ENCODE data around the gene ADAMTSL2. TPM values are rescaled to one million over a fixed set of nuclear protein-coding genes. Genes with fewer than 3 reads are reported as not detected.

ADAMTSL2 gene
- total and polyA plus RNA-seq, 2 donors (not counting 1 experiment from before 2014, with no cell fraction given) = under 0.01 to 0.09 TPM

DNA sequence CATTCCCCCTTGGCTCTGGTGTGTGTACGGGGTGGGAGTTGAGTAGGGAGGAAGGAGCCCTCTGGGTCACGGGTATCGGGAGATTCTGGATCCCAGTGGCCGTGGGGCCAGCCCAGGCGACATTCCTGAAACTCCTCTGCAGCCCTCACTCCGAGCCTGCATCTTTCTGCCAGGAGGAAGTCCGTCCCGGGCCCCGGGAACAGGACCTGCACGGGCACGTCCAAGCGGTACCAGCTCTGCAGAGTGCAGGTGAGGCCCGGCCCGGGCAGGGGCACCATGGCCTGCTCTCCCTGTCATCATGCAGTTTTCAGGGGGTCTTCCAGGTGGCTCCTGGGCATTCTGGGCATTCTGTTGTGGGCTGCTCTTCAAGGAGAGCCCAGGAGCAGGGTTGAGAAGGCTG is 3.7 kb downstream of the ADAMTSL2 start:
- H3K4me3 ChIP-seq (replicated peaks in 1 of 4; ENCODE audit: control extremely low read depth in 1 of 4, insufficient read depth in 1 of 4, low read depth in 3 of 4, low read length in 4 of 4) = no peak overlapping the region
- no peak for TF ChIP-seq EZH2 (IDR thresholded peaks at IDR 0.05; ENCODE audit: low read length, missing control alignments)
- TF ChIP-seq, protein P1, sequence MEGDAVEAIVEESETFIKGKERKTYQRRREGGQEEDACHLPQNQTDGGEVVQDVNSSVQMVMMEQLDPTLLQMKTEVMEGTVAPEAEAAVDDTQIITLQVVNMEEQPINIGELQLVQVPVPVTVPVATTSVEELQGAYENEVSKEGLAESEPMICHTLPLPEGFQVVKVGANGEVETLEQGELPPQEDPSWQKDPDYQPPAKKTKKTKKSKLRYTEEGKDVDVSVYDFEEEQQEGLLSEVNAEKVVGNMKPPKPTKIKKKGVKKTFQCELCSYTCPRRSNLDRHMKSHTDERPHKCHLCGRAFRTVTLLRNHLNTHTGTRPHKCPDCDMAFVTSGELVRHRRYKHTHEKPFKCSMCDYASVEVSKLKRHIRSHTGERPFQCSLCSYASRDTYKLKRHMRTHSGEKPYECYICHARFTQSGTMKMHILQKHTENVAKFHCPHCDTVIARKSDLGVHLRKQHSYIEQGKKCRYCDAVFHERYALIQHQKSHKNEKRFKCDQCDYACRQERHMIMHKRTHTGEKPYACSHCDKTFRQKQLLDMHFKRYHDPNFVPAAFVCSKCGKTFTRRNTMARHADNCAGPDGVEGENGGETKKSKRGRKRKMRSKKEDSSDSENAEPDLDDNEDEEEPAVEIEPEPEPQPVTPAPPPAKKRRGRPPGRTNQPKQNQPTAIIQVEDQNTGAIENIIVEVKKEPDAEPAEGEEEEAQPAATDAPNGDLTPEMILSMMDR (conservative IDR thresholded peaks at IDR 0.05 in 1 of 2, IDR thresholded peaks at IDR 0.05 in 1 of 2; ENCODE audit: low read depth in 1 of 2, low read length in 2 of 2) = no peak

DNA sequence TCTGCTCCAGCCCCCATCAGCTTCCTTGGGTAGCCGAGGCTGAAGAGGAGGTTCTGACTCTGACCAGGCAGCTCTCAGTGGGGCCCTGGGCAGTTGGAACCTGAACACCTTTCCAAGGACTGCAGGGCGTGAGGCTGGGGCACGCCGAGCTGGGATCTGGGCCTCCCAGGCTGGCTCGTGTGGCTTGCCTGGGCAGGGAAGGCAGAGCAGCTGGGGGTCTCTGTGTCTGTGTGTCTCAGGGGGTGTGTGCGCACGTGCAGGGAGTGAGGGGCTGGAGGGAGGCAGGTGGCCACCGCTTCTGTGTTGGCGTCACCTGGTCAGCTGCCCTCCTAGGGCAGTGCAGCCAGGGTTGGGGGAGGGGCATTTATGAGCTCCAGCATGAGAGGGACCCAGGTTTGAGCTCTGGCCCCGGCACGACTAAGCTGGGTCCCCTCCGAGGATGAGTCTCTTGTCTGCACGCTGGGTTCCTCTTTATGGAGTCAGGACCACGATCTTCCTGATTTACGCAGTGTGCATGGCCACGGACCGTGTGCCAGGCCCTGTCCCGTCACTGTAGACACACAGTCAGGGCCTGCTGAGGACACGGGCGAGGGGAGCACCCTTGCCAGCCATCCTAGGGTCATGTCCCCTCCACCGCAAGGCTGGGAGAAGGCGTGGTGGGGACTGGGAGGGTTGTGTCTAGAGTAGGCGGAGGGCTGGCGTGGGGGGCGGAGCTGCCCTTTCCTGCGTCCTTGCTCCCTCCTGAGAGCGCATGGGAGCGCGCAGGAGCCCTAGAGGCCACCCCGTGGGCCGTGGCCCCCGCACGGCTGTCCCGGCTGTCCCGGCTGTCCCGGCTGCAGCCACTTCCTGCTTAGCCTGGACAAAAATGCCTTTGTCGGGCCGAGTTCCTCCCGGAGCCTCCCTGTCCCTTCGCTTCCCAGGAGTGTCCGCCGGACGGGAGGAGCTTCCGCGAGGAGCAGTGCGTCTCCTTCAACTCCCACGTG is 4.6 kb downstream of the ADAMTSL2 start:
- peak overlapping the region; percentile 20 for H2AFZ ChIP-seq (ENCODE audit: low read length)
- H3K9ac ChIP-seq (ENCODE audit: insufficient read depth, low read length) = no peak overlapping the region
- no peaks in the 10 kb centered on the region for H4K20me1 ChIP-seq (ENCODE audit: control insufficient read depth, extremely low read depth, insufficient read depth, low read length)
- no peak for TF ChIP-seq EZH2 (IDR thresholded peaks at IDR 0.05; ENCODE audit: low read length, missing control alignments)
- TF ChIP-seq, protein P1 (conservative IDR thresholded peaks at IDR 0.05 in 1 of 2, IDR thresholded peaks at IDR 0.05 in 1 of 2; ENCODE audit: low read depth in 1 of 2, low read length in 2 of 2) = no peak
- H3K4me3 ChIP-seq (replicated peaks in 1 of 4; ENCODE audit: control extremely low read depth in 1 of 4, insufficient read depth in 1 of 4, low read depth in 3 of 4, low read length in 4 of 4) = no peak overlapping the region
- peaks cover 4% of the 10 kb centered on the region for H3K4me1 ChIP-seq (ENCODE audit: control insufficient read depth, extremely low read depth, insufficient read depth, low read length)
- no peak overlapping the region for H3K4me2 ChIP-seq (ENCODE audit: extremely low read depth, insufficient read depth, low read length)
- no peaks in the 10 kb centered on the region for H3K9me3 ChIP-seq (ENCODE audit: control insufficient read depth, insufficient read depth, low read depth, low read length)
- peaks cover 11% of the 10 kb centered on the region for H3K27me3 ChIP-seq (ENCODE audit: control insufficient read depth, insufficient read depth, low read length)
- no peaks in the 10 kb centered on the region for H3K79me2 ChIP-seq (ENCODE audit: control insufficient read depth, insufficient read depth, low read length)
- H3K36me3 ChIP-seq (ENCODE audit: control insufficient read depth, insufficient read depth, low read length) = no peaks in the 10 kb centered on the region
- H3K27ac ChIP-seq (ENCODE audit: insufficient read depth, low read length) = no peak overlapping the region
- no peak for DNase-seq (ENCODE audit: low read depth in 2 of 2)

More for the DNA sequence above, 3.7 kb downstream of the ADAMTSL2 start:
- Histone ChIP-seq H3K4me2 (ENCODE audit: extremely low read depth, insufficient read depth, low read length) (no peak overlapping the region), H3K9ac (ENCODE audit: insufficient read depth, low read length) (no peak overlapping the region), H3K36me3 (ENCODE audit: control insufficient read depth, insufficient read depth, low read length) (no peaks in the 10 kb centered on the region), H3K4me1 (ENCODE audit: control insufficient read depth, extremely low read depth, insufficient read depth, low read length) (peaks cover 8% of the 10 kb centered on the region), H3K79me2 (ENCODE audit: control insufficient read depth, insufficient read depth, low read length) (no peaks in the 10 kb centered on the region), H3K9me3 (ENCODE audit: control insufficient read depth, insufficient read depth, low read depth, low read length) (no peaks in the 10 kb centered on the region), H3K27me3 (ENCODE audit: control insufficient read depth, insufficient read depth, low read length) (peaks cover 11% of the 10 kb centered on the region), H2AFZ (ENCODE audit: low read length) (no peak overlapping the region), H4K20me1 (ENCODE audit: control insufficient read depth, extremely low read depth, insufficient read depth, low read length) (no peaks in the 10 kb centered on the region), H3K27ac (ENCODE audit: insufficient read depth, low read length) (no peak overlapping the region)
- no peak for DNase-seq (ENCODE audit: low read depth in 2 of 2)

DNA sequence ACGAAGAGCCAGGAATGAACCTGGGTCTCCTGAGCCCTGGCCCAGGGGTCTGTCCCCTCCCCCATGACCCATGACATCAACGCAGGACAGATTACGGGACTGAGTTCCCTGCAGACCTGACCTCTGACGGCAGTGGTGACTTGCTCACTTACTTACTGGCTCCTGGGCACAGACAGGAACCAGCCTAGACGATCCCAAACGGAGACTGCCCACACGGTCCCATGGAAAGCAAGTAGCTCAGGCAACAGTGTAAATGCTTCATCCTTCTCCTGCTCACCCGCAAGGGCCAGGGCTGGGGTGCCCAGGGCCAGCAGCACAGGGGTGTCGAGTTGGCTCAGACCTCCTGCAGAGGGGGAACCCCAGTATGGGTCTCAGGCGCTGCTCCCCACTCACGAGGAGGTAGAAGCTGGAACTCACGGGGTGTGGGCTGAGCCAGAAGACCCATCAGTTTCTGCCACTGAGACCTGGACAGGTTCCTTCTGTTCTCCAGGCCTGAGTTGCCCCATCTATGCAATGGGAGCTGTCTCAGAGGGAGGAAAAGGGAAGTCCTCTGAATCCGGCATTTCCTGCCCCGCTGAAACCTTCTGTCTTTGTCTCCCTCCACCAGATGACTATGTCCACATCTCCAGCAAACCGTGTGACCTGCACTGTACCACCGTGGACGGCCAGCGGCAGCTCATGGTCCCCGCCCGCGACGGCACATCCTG is 5.6 kb downstream of the ADAMTSL2 start:
- DNase-seq (ENCODE audit: low read depth in 2 of 2) = no peak
- Histone ChIP-seq H3K4me3 (replicated peaks in 1 of 4; ENCODE audit: control extremely low read depth in 1 of 4, insufficient read depth in 1 of 4, low read depth in 3 of 4, low read length in 4 of 4) (no peak overlapping the region), H3K27me3 (ENCODE audit: control insufficient read depth, insufficient read depth, low read length) (peaks cover 12% of the 10 kb centered on the region), H2AFZ (ENCODE audit: low read length) (no peak overlapping the region), H3K9me3 (ENCODE audit: control insufficient read depth, insufficient read depth, low read depth, low read length) (no peaks in the 10 kb centered on the region), H3K27ac (ENCODE audit: insufficient read depth, low read length) (no peak overlapping the region), H3K4me1 (ENCODE audit: control insufficient read depth, extremely low read depth, insufficient read depth, low read length) (no peaks in the 10 kb centered on the region), H3K79me2 (ENCODE audit: control insufficient read depth, insufficient read depth, low read length) (no peaks in the 10 kb centered on the region), H3K36me3 (ENCODE audit: control insufficient read depth, insufficient read depth, low read length) (no peaks in the 10 kb centered on the region), H3K4me2 (ENCODE audit: extremely low read depth, insufficient read depth, low read length) (no peak overlapping the region), H3K9ac (ENCODE audit: insufficient read depth, low read length) (no peak overlapping the region), H4K20me1 (ENCODE audit: control insufficient read depth, extremely low read depth, insufficient read depth, low read length) (no peaks in the 10 kb centered on the region)
- TF ChIP-seq, protein P1 (conservative IDR thresholded peaks at IDR 0.05 in 1 of 2, IDR thresholded peaks at IDR 0.05 in 1 of 2; ENCODE audit: low read depth in 1 of 2, low read length in 2 of 2) = no peak
- TF ChIP-seq EZH2 (IDR thresholded peaks at IDR 0.05; ENCODE audit: low read length, missing control alignments) = no peak
